ENCODE measurements around the gene ANXA2. TPM values are rescaled to one million over a fixed set of nuclear protein-coding genes. Genes with fewer than 3 reads are reported as not detected.

Gene ANXA2
- total RNA-seq, 1 donor from 2014 or later = 730 TPM

- peaks cover 54 to 57% of the 10 kb centered on the region in 2 donors for H3K36me3 ChIP-seq
- peaks cover 9 to 11% of the 10 kb centered on the region in 2 donors for H3K4me1 ChIP-seq
- no peaks in the 10 kb centered on the region for H3K9me3 ChIP-seq
- intact Hi-C loops (cut with DNase I) = no loop called here
- H3K4me3 ChIP-seq = no peak overlapping the region
- TF ChIP-seq, protein P1, sequence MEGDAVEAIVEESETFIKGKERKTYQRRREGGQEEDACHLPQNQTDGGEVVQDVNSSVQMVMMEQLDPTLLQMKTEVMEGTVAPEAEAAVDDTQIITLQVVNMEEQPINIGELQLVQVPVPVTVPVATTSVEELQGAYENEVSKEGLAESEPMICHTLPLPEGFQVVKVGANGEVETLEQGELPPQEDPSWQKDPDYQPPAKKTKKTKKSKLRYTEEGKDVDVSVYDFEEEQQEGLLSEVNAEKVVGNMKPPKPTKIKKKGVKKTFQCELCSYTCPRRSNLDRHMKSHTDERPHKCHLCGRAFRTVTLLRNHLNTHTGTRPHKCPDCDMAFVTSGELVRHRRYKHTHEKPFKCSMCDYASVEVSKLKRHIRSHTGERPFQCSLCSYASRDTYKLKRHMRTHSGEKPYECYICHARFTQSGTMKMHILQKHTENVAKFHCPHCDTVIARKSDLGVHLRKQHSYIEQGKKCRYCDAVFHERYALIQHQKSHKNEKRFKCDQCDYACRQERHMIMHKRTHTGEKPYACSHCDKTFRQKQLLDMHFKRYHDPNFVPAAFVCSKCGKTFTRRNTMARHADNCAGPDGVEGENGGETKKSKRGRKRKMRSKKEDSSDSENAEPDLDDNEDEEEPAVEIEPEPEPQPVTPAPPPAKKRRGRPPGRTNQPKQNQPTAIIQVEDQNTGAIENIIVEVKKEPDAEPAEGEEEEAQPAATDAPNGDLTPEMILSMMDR (IDR thresholded peaks at IDR 0.05) = no peak
- H3K27ac ChIP-seq = peak overlapping the region; percentile 35 to 39
- DNase-seq (ENCODE audit: low spot score in 2 of 2) = no peak
- H3K27me3 ChIP-seq = no peaks in the 10 kb centered on the region
These were observed 51.7 kb downstream of the ANXA2 start for GRCh38 chr15:60346077-60346476.

DNA sequence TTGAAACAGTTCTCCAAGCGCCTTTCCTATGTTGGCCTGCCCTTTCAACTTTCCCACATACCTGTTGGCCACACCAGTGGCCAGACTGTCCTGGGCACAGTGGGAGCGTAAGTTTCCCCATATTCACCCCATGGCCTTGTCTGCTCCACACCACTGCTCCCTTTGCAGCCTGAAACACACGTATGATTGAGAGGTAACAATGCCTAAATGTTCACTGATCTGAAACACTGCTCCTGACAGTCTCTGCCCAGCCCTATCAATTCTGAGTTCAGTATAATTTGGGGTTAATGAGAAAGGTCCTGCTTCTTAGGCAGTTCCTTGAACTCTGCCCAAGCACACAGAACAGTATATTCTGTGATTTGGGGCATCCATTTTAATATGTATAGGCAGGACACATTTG is 52.2 kb downstream of the ANXA2 start:
- Histone ChIP-seq H3K27me3 (no peaks in the 10 kb centered on the region), H3K36me3 (peaks cover 50 to 52% of the 10 kb centered on the region in 2 donors), H3K27ac (peak overlapping the region; percentile 35 to 39), H3K9me3 (no peaks in the 10 kb centered on the region), H3K4me3 (no peak overlapping the region), H3K4me1 (peaks cover 9 to 11% of the 10 kb centered on the region in 2 donors)
- intact Hi-C loops (cut with DNase I) = no loop called here
- TF ChIP-seq, protein P1 (IDR thresholded peaks at IDR 0.05) = no peak
- DNase-seq (ENCODE audit: low spot score in 2 of 2) = no peak

- H3K4me1 ChIP-seq = peaks cover 9 to 11% of the 10 kb centered on the region in 2 donors
- peaks cover 44 to 47% of the 10 kb centered on the region in 2 donors for H3K36me3 ChIP-seq
- H3K27me3 ChIP-seq = no peaks in the 10 kb centered on the region
- H3K27ac ChIP-seq = peak overlapping the region; percentile 35 to 41
- no peak overlapping the region for H3K4me3 ChIP-seq
- H3K9me3 ChIP-seq = no peaks in the 10 kb centered on the region
- intact Hi-C loops (cut with DNase I) = no loop called here
- DNase-seq (ENCODE audit: low spot score in 2 of 2) = no peak
- TF ChIP-seq, protein P1 (IDR thresholded peaks at IDR 0.05) = no peak
These were observed 52.8 kb downstream of the ANXA2 start for GRCh38 chr15:60344987-60345386.

DNA sequence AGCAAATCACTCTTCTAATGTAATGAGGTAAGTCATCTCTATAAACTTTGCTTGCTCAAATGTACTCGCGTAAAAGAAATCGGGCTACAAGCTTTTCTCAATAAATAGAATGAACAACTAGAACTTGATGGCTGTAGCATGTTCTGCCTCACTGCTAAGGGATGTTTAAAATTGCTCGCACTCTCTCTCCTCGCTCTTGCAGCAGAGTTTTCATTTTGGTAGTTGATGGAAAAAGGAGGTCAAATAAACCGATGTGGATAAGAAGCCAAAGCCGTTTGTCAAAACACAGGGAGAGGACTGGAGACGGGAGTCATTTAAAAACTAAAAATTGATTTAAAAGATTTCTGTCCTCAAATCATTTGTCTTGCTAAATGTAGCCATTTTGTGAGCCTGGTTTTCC is 53.3 kb downstream of the ANXA2 start:
- peak overlapping the region; percentile 0 to 41 for H3K27ac ChIP-seq
- no peak overlapping the region for H3K4me3 ChIP-seq
- H3K9me3 ChIP-seq = no peaks in the 10 kb centered on the region
- peaks cover 9 to 11% of the 10 kb centered on the region in 2 donors for H3K4me1 ChIP-seq
- H3K27me3 ChIP-seq = no peaks in the 10 kb centered on the region
- intact Hi-C loops (cut with DNase I) = no loop called here
- DNase-seq (ENCODE audit: low spot score in 2 of 2) = no peak
- H3K36me3 ChIP-seq = peaks cover 42 to 46% of the 10 kb centered on the region in 2 donors
- TF ChIP-seq, protein P1 (IDR thresholded peaks at IDR 0.05) = no peak

- no peak for DNase-seq (ENCODE audit: low spot score in 2 of 2)
- H3K4me1 ChIP-seq = peaks cover 9 to 11% of the 10 kb centered on the region in 2 donors
- intact Hi-C loops (cut with DNase I) = no loop called here
- H3K4me3 ChIP-seq = no peak overlapping the region
- no peaks in the 10 kb centered on the region for H3K27me3 ChIP-seq
- peak overlapping the region; percentile 41 to 58 for H3K27ac ChIP-seq
- TF ChIP-seq, protein P1 (IDR thresholded peaks at IDR 0.05) = no peak
- peaks cover 33 to 36% of the 10 kb centered on the region in 2 donors for H3K36me3 ChIP-seq
- H3K9me3 ChIP-seq = no peaks in the 10 kb centered on the region
These were observed 54.4 kb downstream of the ANXA2 start for GRCh38 chr15:60343221-60343970.
